GM23338 (cell line): ENCODE data around the gene CNTN5. TPM values are rescaled to one million over a fixed set of nuclear protein-coding genes. Genes with fewer than 3 reads are reported as not detected.

Experiments
- ETS1 ChIP-seq: IDR thresholded peaks from 2 replicates; pipeline ENCODE4 v1.6.1; 2016; ENCODE audit warnings: antibody characterized with exemption
- EZH2 ChIP-seq: fragments of 200-600 bp; sonication (generic); IDR thresholded peaks from one replicate; pipeline ENCODE4 v1.8.0; 2017; ENCODE audit warnings: antibody characterized with exemption, mild to moderate bottlenecking, low read depth; ENCODE audit not compliant: unreplicated experiment
- EZH2phosphoT487 ChIP-seq: fragments of 200-600 bp; sonication (generic); IDR thresholded peaks from one replicate; pipeline ENCODE4 v1.8.1; 2018; ENCODE audit warnings: antibody characterized with exemption; ENCODE audit not compliant: unreplicated experiment
- REST ChIP-seq: IDR thresholded peaks from one replicate; pipeline ENCODE4 v1.6.1; 2018; ENCODE audit warnings: antibody characterized with exemption; ENCODE audit not compliant: unreplicated experiment
- STAT1 ChIP-seq: IDR thresholded peaks from one replicate; pipeline ENCODE4 v1.6.1; 2016; ENCODE audit warnings: antibody characterized with exemption; ENCODE audit not compliant: unreplicated experiment
- ZNF462 ChIP-seq: fragments of 250-450 bp; sonication (Bioruptor Pico); IDR thresholded peaks from 2 replicates; pipeline ENCODE4 v1.5.0; 2020; ENCODE audit warnings: mild to moderate bottlenecking, moderate library complexity
- polyA plus RNA-seq: library from polyadenylated mRNA; unstranded; fragments of >200 nt; fragmentation: Nextera tagmentation; extraction: Ambion mirVana; gene quantifications from 2 replicates; pipeline ENCODE4 v1.2.1, GENCODE V29; 2016
- total RNA-seq: library from RNA; depleted of rRNA; stranded (reverse); fragments of >200 nt; shearing (Covaris generic); gene quantifications from 2 replicates; pipeline ENCODE4 v1.2.3, GENCODE V29; 2014

The CNTN5 gene
- total and polyA plus RNA-seq, 2 experiments from 2014 or later: not detected

DNA sequence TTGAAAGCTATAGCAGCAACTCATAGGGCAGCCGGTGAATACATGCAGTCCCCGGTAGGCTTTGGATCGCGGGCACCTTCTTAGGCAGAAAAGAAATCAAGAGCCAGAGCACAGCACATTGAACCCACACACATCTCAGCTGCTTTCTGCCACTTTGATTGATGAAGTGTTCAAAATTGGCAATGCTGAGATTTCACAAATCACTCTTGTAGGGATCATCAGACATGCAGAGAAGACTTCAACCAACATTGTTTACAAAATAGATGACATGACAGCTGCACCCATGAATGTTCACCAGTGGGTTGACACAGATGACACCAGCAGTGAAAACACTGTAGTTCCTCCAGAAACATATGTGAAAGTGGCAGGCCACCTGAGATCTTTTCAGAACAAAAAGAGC, 1316.1 kb downstream of the CNTN5 start (continued):
- TF ChIP-seq ZNF462 (CRISPR knock-in tag) (no peak), STAT1 (no peak), ETS1 (no peak), EZH2 (no peak), EZH2phosphoT487 (no peak), REST (no peak)
